KOPT-K1 (cell line): ENCODE results near the gene GPRC6A.
"Not testable (repeated sequence)": the region's sequence is repeated elsewhere in the genome, so short reads cannot be mapped to it uniquely, and the experiment has no call there.

Source experiments
- H3K27ac ChIP-seq: fragments of 200-600 bp; sonication (generic); 2 replicates; pipeline ENCODE4 v1.5.1; 2016; ENCODE audit warnings: antibody characterized with exemption, mild to moderate bottlenecking, low read depth, low read length; ENCODE audit not compliant: poor library complexity, severe bottlenecking
- H3K36me3 ChIP-seq: fragments of 200-600 bp; sonication (generic); 2 replicates; pipeline ENCODE4 v1.5.1; 2017; ENCODE audit warnings: antibody characterized with exemption, mild to moderate bottlenecking, low read length, moderate library complexity; ENCODE audit not compliant: insufficient read depth
- H3K9me3 ChIP-seq: fragments of 200-600 bp; sonication (generic); 2 replicates; pipeline ENCODE4 v1.5.1; 2017; ENCODE audit warnings: antibody characterized with exemption, low read length, mild to moderate bottlenecking; ENCODE audit not compliant: insufficient read depth, poor library complexity, severe bottlenecking

Gene GPRC6A

GRCh38 chr6:116828983-116829382, at the start of gene GPRC6A:
Gene GPRC6A (minus strand): TSS chr6:116829083. CDS start chr6:116829013, 70 bp downstream.
- Histone ChIP-seq H3K27ac (no peak within 1 kb of the TSS), H3K36me3 (no peaks in the 10 kb centered on the region), H3K9me3 (no peaks in the 10 kb centered on the region)

- Histone ChIP-seq H3K36me3 (no peaks in the 10 kb centered on the region), H3K9me3 (no peaks in the 10 kb centered on the region), H3K27ac (no peak overlapping the region)
These were observed 48.9 kb upstream of the GPRC6A start for GRCh38 chr6:116877743-116878142.

DNA sequence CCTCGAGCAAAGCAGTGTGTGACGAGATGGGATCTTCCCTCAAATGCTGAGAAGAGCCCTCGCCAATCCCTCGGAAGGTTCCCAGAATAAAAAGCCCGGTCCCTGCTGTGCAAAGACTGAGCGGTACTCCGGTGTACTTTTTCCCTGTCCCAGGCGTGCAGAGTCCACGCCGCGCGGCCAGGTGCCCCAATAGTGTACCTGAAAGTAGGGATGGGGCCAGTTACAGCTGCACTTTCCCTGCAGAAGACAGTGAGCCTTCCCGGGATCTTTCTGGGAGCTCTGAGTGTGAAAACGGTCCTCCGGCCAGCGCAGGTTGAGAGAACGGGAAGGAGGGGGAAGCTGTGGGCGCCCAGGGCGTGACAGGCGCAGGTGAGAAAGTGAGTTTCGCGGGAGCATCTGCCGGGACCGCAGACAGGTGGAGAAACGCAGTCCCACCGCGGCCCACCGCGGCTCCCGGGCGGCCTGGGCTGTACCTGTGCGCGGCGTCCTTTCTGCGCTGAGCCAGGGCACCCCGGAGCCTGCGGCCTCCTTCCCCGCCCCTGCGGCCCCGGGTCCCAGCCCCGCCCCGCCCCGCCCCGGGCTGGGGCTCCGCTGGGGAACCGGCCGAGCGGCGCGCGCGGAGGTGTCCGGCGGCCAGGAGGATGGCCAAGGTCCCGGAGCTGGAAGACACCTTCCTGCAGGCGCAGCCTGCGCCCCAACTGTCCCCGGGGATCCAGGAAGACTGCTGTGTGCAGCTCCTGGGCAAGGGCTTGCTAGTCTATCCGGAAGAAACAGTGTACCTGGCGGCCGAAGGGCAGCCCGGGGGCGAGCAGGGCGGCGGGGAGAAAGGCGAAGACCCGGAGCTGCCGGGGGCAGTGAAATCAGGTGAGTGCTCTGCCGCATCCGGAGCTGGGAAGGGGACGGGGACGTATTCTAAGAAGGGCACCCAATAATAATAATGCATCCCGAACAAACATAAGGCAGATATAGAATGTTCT, 48.0 kb upstream of the GPRC6A start, which contains the start of gene RFX6:
Gene RFX6 (plus strand): TSS at position 608 of the 977 bp plus-strand sequence. CDS start 34 bp downstream, at position 642.
- Histone ChIP-seq H3K36me3 (no peaks in the 10 kb centered on the region), H3K27ac (no peak within 1 kb of the TSS), H3K9me3 (no peaks in the 10 kb centered on the region)

- H3K9me3 ChIP-seq = no peaks in the 10 kb centered on the region
- no peak overlapping the region for H3K27ac ChIP-seq
- no peaks in the 10 kb centered on the region for H3K36me3 ChIP-seq
These were observed 47.2 kb upstream of the GPRC6A start for GRCh38 chr6:116876107-116876506.

DNA sequence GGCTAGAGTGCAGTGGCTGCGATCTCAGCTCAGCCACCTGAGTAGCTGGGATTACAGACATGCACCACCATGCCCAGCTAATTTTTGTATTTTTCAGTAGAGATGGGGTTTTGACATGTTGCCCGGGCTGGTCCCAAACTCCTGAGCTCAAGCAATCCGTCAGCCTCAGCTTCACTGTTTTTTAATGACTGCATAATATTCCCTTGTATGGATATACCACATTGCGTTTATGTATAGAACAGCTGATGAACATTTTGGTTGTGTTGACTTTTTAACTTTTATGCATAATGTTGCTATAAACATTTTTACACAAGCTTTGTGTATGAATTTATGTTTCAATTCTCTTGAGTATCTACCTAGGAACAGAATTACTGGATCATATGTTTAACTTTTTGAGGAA, 43.9 kb upstream of the GPRC6A start:
- no peaks in the 10 kb centered on the region for H3K9me3 ChIP-seq
- no peaks in the 10 kb centered on the region for H3K36me3 ChIP-seq
- H3K27ac ChIP-seq = no peak overlapping the region

DNA sequence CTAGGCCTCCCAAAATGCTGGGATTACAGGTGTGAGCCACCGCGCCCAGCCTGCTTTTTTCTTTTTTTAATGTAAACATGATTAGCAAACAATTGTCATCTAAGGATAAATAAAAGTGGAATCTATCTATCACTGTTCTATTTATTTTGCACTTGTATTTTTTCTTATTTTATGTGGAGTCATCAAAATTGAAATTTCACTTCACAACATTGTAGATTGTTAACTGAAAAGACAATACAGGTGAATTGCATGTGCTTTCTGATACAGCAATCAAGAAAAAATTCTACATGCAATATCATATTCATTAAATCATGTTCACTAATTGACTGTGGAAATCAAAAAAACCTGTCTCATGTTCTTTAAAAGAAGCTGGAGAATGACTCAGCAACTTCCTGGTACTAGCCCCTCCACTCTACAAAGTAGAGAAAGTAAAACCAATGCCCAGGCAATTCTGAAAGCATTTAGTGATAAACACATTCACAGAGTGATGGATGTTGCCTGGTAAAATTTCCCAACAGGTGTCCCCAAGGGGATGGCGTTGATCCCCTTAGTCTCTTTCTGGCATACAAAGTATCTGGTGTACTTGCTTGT, 37.5 kb upstream of the GPRC6A start:
- H3K27ac ChIP-seq = no peak overlapping the region
- no peaks in the 10 kb centered on the region for H3K36me3 ChIP-seq
- no peaks in the 10 kb centered on the region for H3K9me3 ChIP-seq

GRCh38 chr6:116859264-116859663, 30.4 kb upstream of the GPRC6A start:
- Histone ChIP-seq H3K36me3 (no peaks in the 10 kb centered on the region), H3K9me3 (peaks cover 10% of the 10 kb centered on the region), H3K27ac (no peak overlapping the region)

DNA sequence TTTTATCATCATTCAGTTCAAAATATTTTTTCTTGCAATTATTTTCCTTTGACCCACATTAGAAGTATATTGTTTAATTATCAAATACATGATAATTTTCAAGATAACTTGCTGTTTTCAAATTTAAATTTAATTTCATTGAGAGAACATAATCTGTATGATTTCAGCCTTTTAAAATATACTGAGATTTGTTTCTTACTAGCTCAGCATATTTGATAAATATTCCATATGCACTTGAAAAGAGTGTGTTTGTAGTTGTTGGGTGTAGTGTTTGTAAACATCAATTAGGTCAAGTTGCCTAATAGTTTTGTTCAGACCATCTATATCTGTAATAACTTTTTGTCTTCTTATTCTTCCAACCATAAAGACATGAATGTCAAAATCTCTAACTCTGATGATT, 29.2 kb upstream of the GPRC6A start:
- H3K9me3 ChIP-seq = peaks cover 10% of the 10 kb centered on the region
- H3K27ac ChIP-seq = no peak overlapping the region
- H3K36me3 ChIP-seq = no peaks in the 10 kb centered on the region

DNA sequence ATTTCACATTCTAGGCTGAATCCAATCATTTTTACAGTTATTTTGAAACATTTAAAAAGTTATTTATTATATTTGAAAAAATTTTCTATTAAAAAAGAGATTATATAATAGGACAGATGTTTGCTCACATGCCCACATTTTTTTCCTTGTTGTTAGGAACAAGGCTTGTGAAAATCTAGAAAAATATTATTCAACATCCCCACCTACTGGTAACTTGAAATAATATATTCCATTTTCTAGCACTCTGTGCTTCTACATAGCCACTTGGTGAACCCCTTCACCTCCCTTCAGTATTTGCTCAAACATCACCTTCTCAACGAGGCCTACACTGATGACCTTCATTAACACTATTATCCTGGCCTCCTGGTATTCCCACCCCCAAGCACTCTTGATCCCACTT, 18.3 kb upstream of the GPRC6A start:
- Histone ChIP-seq H3K27ac (no peak overlapping the region), H3K36me3 (no peaks in the 10 kb centered on the region), H3K9me3 (no peaks in the 10 kb centered on the region)

DNA sequence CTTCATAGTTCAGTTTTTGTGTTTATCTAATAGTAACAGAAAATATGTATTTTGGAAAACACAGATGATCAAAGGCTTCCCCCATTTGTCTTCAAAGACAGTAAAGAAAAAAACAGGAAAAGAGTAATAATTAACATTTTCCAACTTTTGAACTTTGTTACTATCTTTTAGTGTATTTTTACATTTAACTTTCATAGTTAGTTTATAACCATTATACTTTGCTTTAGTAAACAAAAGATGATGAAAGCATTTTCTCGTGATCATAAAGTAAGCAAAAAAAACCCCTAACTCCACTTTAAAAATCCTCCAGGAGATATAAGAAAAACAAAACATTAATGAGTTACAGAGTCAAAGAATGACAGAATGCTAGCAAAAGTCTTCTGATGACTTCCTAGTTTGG, 13.6 kb upstream of the GPRC6A start:
- H3K9me3 ChIP-seq = no peaks in the 10 kb centered on the region
- no peak overlapping the region for H3K27ac ChIP-seq
- no peaks in the 10 kb centered on the region for H3K36me3 ChIP-seq

DNA sequence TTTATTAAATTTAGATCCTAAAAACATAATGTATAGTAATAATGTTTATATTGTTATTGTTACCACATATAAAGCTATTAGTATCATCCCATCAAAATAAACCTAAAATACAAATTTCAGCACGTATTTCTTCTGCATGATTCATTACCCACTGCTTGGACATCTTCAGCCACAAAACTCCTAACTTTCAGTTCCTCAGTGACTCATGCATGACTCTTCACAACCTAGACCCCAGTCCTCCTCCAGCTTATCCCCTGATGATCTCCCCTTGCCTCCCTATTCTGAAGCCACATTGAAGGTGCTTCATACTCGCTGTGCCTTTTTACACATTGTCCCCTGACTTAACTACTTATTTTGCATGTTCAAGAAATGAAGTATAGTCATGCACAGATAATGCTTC, 11.2 kb upstream of the GPRC6A start:
- Histone ChIP-seq H3K36me3 (no peaks in the 10 kb centered on the region), H3K27ac (no peak overlapping the region), H3K9me3 (no peaks in the 10 kb centered on the region)

DNA sequence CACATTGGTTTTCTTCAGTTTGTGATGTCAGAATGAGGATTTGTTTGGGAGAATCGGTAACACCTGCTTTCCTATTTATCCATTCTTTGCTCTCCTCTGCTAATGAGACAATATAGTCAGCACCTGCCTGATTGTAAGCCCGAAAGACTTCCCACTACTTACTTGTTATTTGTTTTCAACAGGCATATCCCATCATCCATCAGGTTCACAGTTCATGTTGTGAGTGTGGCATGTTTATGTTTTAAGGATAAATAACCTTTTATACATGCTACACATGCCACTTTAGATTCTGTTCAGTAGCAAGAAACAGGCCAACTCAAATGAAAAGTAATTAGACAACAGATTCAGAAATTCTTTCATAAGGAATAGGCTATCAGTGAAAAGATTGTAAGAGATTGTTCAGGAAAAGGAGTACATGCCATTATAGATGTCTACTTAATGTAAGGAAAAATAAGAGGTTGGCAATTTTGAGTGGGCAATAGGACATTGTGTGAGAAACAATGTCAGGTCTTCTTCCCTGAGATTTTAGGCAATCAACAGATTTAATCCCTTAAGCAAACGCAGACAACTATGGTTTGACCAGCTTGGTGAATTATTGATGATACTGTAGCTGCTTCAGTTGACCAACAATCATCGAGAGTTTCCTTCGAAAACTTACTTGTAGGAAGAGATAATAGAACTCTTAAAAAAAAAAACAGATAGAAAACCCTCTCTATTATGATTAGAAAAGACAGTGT, 7.9 kb upstream of the GPRC6A start:
- no peaks in the 10 kb centered on the region for H3K9me3 ChIP-seq
- no peak overlapping the region for H3K27ac ChIP-seq
- H3K36me3 ChIP-seq = no peaks in the 10 kb centered on the region

GRCh38 chr6:116834526-116834925, 5.6 kb upstream of the GPRC6A start:
- H3K36me3 ChIP-seq, H3K27ac ChIP-seq, H3K9me3 ChIP-seq: not testable (repeated sequence)

- Histone ChIP-seq H3K27ac (no peak overlapping the region), H3K36me3 (no peaks in the 10 kb centered on the region), H3K9me3 (no peaks in the 10 kb centered on the region)
These were observed 1.2 kb downstream of the GPRC6A start for GRCh38 chr6:116827561-116828240.

DNA sequence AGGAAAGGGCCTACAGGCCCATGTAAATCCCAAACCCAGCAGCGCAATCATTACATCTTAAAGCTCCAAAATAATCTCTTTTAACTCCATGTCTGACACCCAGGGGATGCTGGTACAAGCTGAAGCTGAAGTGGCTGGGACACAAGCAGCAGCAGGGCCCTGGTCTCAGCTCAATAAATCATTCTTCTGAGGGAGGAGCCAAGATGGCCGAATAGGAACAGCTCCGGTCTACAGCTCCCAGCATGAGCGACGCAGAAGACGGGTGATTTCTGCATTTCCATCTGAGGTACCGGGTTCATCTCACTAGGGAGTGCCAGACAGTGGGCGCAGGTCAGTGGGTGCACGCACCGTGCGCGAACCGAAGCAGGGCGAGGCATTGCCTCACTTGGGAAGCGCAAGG, 12.5 kb downstream of the GPRC6A start:
- H3K9me3 ChIP-seq, H3K27ac ChIP-seq, H3K36me3 ChIP-seq: not testable (repeated sequence)
